Measurements from ENCODE around the gene ERC1. TPM values are rescaled to one million over a fixed set of nuclear protein-coding genes. Genes with fewer than 3 reads are reported as not detected.

Gene ERC1
- total and polyA plus RNA-seq, 9 of the 15 experiments (the other 6 are each of a cell fraction or from before 2014, with no cell fraction given) = 0.74 to 11.8 (median 4.8) TPM

DNA sequence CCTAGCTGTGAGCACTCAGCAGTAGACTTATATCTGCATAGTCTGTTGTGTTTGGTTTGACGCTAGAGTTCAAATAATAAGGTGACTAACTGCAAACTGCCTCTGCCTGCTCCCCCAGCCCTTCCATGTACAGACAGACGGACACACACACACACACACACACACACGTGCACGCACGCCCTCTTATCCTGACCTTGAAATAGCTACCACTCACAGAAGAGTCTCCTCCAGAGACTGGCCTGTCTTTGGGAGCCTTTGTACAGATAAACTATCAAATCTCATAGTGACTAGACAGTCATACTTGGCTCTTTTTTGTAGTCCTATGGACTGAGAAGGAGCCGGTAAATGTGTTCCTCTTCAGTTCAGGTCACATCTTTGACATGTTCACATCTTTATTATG, 445.0 kb downstream of the ERC1 start (continued):
- TF ChIP-seq ZNF140 (CRISPR knock-in tag; IDR thresholded peaks at IDR 0.05) = no peak
- no peak for TF ChIP-seq NCOA6 (IDR thresholded peaks at IDR 0.05)
- TF ChIP-seq, protein P1, sequence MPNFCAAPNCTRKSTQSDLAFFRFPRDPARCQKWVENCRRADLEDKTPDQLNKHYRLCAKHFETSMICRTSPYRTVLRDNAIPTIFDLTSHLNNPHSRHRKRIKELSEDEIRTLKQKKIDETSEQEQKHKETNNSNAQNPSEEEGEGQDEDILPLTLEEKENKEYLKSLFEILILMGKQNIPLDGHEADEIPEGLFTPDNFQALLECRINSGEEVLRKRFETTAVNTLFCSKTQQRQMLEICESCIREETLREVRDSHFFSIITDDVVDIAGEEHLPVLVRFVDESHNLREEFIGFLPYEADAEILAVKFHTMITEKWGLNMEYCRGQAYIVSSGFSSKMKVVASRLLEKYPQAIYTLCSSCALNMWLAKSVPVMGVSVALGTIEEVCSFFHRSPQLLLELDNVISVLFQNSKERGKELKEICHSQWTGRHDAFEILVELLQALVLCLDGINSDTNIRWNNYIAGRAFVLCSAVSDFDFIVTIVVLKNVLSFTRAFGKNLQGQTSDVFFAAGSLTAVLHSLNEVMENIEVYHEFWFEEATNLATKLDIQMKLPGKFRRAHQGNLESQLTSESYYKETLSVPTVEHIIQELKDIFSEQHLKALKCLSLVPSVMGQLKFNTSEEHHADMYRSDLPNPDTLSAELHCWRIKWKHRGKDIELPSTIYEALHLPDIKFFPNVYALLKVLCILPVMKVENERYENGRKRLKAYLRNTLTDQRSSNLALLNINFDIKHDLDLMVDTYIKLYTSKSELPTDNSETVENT (CRISPR knock-in tag; IDR thresholded peaks at IDR 0.05) = no peak
- TF ChIP-seq, protein P2, sequence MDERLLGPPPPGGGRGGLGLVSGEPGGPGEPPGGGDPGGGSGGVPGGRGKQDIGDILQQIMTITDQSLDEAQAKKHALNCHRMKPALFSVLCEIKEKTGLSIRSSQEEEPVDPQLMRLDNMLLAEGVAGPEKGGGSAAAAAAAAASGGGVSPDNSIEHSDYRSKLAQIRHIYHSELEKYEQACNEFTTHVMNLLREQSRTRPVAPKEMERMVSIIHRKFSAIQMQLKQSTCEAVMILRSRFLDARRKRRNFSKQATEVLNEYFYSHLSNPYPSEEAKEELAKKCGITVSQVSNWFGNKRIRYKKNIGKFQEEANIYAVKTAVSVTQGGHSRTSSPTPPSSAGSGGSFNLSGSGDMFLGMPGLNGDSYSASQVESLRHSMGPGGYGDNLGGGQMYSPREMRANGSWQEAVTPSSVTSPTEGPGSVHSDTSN (CRISPR knock-in tag; IDR thresholded peaks at IDR 0.05; ENCODE audit: low read depth) = no peak
- TF ChIP-seq, protein P2 (tag; conservative IDR thresholded peaks at IDR 0.05; ENCODE audit: low read depth) = no peak
- no peak for TF ChIP-seq ZEB2 (IDR thresholded peaks at IDR 0.05)
- TF ChIP-seq HINFP (tag; conservative IDR thresholded peaks at IDR 0.05; ENCODE audit: low read depth) = no peak
- no peak for TF ChIP-seq PURB (CRISPR knock-in tag; IDR thresholded peaks at IDR 0.05; ENCODE audit: low read depth)
- TF ChIP-seq SAFB (IDR thresholded peaks at IDR 0.05; ENCODE audit: borderline replicate concordance, low read depth, low read length) = no peak
- TF ChIP-seq HLTF (IDR thresholded peaks at IDR 0.05) = no peak
- TF ChIP-seq NFE2 (IDR thresholded peaks at IDR 0.05; ENCODE audit: low read depth) = 0 out of 2 replicates have a peak, but pooled peaks have one; percentile 13
- TF ChIP-seq KDM5B (IDR thresholded peaks at IDR 0.05; ENCODE audit: insufficient replicate concordance, low read depth, low read length) = no peak
- TF ChIP-seq, protein P3, sequence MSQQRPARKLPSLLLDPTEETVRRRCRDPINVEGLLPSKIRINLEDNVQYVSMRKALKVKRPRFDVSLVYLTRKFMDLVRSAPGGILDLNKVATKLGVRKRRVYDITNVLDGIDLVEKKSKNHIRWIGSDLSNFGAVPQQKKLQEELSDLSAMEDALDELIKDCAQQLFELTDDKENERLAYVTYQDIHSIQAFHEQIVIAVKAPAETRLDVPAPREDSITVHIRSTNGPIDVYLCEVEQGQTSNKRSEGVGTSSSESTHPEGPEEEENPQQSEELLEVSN (IDR thresholded peaks at IDR 0.05; ENCODE audit: borderline replicate concordance in 1 of 2, extremely low read depth in 1 of 2, insufficient read depth in 1 of 2, insufficient read length in 1 of 2, low read depth in 1 of 2, low read length in 1 of 2, poor library complexity in 1 of 2, severe bottlenecking in 1 of 2) = no peak

Measured in K562 (cell line).